GM21723 (cell line): Measurements from ENCODE around the gene HIVEP3.
A peak's percentile ranks its signal among the peaks of the same experiment; 100 is the strongest.

ENCODE experiments used
- ATAC-seq: cut with Tn5 transposase; IDR thresholded peaks from one replicate; pipeline ENCODE4 v1.9.1; 2021; ENCODE audit warnings: mild to moderate bottlenecking, moderate library complexity; ENCODE audit not compliant: unreplicated experiment

HIVEP3 gene

DNA sequence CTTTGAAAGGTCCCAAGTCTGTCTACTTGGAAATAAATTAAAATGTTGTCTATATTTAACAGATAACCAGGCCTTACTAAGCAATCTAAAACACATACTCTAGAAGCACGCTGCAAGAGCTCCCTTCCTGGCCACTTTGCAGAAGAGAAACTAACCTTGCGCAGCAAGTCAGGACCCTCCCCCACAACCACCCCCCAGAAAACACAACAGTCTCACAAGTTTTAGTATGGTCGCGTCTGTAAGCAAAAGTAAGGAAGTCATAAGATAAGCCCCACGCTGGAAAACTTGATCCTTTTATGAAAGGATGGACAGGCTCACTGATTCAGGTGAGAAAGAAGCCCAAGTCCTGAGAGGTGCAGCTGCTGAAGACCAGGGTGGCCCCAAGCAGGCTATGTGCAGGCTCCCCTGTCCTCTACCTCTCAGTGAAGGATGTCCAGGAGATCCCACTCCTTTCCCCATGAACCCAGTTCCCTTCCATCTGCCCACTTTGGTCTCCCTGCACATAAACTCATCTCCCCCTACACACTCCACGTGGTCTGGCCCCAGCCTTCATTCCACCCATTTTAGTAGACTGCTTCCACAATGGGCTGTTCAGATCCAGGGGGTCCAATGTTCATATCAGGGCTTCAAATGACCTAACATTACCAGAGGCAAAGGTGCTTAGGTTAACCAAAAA is 23.8 kb downstream of the HIVEP3 start:
- no peak for ATAC-seq

DNA sequence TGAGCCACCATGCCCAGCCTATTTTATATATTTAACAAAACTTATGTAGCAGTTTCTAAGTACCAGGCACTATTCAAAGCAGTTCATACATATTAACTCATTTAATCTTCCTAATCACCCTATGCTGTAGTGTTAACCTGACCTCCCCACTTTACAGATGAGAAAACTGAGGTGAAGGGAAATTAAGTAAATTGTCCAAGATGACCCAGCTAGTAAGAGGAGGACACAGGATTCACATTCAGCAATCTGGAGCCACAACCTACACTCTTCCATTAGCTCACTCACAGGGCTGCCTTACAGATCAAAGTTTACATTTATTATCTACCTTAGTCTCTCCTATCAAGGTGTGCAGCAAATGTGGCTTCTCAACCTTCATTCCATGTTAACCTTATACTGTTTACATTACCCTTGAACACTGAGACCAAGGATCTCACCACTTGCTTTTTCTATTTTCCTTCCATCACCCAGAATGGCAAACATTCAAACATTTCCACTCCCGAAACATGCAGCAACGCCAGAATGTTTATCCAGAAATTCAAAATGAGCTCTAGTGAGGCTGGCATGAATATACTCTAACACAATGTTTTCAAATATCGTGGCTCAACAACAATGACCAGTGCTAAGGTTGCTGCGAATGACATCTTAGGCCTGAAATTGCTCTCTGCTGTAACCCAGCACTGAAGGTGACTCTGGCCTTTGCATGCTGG is 24.5 kb downstream of the HIVEP3 start:
- no peak for ATAC-seq

DNA sequence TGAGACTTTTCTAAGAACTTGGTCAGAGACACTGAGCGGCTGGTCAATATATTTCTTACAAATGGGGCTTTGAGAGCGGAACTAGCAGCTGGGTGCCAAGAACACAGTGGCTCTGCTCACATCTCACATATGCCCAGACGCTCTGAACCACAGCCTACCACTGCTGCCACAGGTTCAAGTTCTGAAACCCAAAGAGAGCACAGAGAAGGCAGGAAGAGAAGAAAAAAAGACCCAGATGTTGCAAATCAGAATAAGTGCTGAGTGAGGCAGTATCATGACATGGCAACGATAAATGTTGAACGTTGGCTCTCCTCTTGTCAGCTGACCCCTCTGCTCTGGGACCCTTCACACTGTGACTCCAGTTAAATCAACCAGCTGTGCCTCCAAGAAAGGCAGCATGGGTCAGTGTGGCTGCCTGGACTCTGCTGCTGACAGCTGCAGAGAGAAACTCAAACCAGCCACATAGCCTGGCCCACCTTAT is 26.4 kb downstream of the HIVEP3 start:
- ATAC-seq: no peak

DNA sequence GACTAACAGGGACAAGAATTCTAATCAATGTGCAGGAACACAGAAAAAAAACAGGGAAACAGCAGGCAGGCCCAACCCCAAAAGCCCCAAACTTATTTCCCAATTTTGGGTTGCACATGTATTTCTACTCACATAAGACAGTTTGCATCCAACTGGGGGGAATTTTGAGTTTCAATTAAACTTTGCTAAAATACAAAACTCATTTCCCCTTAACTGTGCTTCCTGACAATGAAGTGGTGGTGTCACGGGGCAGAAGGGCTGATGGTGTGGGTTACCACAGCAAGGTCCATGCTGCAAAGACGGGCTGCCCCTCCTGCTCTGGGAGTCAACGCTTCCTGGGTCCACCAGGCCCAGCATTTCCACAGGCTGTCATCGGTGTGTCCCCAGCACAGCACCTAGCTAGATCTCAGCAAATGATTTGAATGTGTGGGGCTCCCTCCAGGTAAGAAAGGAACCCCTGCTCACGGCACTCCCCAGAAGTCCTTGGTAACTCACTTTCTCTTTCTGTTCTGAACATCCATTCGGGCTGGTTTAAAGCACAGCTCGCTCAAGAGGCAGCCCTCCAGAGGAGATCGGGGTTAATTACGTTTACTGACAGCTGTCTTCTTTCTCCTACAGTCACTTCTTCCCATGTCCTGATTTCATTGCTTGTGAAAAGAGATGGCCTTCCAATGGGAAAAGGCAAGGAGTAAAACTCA is 27.4 kb downstream of the HIVEP3 start:
- ATAC-seq: peak; percentile 81

DNA sequence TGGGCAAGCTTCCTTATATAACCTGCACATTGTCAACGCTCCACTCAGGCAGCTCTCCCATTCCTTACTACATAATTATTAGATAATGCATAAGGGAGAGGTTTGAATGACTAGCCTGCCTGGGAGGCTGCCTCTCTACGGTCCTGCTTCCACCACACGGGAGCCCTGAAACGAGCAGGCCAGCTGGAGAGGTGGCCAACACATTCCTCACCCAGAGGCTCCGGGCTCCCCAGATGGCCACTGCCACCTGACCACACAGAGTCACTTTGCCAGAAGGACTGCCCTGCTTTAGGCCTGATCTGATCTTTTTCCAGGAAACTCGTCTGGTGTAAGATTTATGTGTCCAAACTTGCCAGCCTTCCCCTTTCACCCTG is 27.9 kb downstream of the HIVEP3 start:
- ATAC-seq: no peak

DNA sequence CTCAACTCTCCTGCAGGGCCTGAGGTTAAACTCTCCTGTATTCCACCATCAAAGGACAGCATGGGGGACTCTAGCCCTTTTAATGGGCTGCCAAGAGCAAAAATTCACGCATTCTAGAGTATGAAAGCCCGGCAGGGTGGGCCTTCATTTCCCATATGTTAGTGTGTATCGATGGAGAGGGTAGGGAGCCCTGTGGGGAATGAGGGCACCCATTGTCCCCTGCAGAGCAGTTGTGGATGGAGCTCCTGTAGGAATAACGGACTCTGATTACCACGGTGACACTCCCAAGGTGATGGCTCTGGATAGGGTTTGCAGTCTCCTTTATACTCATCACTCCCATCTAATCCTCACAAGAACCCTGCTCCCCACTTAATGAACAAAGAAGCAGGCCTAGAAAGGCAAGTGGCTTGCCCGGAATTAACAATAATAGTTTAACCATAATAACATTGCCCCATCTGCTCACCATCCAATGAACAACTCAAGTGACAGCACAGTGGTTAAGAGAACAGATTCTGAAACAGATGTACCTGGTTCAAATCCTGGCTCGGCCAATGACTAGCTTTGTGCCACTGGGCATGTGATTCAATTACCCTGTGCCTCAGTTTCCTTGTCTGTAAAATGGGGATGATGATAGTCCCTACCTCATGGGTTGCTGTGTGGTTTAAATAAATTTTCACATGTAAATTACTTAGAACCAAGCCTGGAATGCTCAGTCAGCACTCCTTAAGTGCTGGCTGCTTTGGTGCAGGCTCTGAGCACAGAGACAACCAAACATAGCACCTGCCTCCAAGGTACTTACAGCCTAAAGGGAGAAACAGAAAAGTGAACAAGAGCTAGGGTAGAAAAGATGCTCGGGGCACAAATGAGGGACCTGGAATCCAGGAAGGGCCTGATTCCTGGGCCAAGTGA is 29.0 kb downstream of the HIVEP3 start:
- ATAC-seq: no peak

DNA sequence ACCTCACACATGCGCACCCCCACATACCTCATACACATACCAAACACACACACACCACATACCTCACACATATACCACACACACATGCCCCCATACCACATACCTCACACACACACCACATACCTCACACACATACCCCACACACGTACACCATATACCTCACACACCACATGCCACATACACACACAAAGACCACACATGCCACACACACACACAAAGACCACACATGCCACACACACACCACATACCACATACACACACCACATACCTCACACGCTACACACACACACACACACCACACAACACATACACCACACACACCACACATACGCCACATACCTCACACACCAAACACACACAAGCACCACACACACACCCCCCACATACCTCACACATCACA is 30.0 kb downstream of the HIVEP3 start:
- no peak for ATAC-seq

DNA sequence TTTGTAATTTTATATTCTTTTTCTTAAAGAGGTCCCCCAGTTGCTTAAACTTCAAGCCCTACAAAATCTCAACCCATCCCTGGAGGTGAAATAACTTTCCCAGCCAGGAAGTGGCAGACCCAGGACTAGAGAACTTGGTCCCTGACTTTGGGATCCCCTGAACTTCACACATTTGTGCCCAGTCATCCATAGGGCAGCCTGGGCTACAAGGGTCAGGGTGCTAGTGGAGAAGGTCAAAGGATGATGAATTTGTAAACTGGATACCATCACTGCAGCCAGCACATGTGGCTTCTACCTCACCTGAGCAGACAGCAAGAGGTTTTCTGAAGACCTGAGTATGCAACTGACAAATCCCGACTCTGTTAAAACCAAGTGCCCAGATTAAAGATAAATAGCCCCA is 31.4 kb downstream of the HIVEP3 start:
- no peak for ATAC-seq

DNA sequence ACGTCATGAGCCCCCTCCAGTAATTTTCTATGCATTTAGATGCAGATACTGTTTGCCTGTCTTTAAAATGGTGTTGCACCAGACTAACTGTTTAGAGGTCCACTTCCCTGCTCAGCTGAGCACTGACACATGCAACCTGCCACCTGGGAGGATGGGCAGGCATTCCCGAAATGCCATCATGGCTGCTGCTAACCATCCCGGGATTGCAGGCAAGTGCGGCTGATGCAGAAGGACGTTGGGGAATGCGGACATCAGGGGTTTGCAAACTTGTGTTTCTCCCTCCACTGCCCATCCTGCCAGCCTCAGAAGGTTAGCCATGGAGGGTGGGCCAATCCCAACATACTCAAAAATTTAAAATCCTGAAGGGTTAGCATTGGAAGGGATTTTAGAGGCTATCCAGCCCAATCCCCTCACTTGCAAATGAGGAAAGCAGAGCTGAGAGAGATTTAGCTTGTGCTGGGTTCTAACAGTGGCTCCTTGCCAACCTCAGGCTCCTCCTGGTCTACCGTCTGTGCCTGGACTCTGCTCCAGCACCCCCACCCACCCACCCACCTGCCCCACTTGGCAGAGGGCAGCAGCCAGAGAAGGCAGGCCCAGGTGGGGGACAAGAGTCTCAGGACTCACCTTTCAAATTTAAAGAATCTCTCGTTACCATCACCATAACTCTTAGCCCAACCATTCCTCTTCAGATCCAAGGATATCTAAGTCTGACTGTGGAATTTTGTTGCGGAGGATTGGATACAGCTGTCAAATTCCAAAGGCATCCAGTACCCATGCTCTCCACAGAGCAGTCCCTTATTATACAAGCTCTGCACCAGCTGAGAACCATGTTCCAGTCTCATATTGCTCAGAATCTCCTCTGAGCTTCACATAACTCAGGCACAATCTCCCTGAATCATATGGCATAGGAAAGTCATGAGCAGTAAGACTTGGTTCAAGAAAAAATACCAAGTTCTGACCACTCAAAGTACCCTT is 34.2 kb downstream of the HIVEP3 start:
- no peak for ATAC-seq

DNA sequence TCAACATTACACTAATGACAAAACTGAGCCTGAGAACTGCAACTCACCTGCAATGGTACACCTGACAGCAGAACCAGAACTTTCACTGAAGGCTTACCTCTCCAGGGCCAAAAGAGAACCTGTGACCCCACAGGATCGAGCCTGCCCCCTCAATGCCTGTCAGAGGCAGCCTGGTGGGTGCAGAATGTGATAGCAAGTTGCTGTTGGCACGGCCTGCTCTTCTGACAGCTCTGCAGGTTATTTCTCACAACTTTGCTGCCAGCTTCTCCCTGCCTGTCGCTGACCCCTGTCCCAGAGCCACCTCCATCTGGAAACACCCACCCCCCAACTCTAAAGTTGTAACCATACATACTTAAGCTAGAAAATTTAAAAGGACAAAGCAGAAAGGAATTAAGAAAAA is 35.2 kb downstream of the HIVEP3 start:
- ATAC-seq: no peak

DNA sequence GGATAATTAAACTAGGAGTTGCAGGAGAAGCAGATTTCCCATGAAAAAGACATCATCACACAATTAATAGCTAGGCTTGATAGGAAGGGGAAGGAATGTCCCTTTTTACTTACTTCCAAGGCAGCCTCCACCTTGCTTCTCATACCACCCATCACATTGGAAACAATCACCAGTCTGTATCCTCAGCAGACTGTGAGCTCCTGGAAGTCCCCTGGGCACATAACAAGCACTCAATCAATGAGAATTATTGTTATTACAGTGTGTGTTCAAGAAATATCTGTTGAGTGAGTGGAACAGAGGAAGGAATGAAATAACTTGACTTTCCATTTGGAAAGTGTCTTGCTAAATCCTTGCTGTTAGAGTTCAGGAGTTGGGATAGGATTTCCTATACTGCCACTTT is 36.2 kb downstream of the HIVEP3 start:
- no peak for ATAC-seq

DNA sequence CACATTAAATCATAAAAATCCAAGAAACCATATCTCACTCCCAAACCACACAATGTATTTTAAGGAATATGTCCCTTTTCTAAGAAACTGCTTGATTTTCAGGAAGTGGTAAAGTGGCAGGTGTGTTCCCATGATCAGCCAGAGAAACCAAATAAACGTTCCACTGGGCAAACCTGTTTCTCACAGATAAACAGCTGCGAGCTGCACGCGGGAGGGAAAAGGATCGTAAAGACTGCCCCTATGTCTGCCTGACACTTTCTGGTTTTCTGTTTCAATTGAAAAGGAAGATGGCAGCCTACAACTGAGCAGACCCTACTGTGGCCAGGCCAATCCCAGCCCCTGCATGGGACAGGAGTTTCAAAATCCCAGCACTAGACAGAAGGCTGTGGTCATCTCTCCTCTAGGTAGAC is 36.6 kb downstream of the HIVEP3 start:
- ATAC-seq: no peak

DNA sequence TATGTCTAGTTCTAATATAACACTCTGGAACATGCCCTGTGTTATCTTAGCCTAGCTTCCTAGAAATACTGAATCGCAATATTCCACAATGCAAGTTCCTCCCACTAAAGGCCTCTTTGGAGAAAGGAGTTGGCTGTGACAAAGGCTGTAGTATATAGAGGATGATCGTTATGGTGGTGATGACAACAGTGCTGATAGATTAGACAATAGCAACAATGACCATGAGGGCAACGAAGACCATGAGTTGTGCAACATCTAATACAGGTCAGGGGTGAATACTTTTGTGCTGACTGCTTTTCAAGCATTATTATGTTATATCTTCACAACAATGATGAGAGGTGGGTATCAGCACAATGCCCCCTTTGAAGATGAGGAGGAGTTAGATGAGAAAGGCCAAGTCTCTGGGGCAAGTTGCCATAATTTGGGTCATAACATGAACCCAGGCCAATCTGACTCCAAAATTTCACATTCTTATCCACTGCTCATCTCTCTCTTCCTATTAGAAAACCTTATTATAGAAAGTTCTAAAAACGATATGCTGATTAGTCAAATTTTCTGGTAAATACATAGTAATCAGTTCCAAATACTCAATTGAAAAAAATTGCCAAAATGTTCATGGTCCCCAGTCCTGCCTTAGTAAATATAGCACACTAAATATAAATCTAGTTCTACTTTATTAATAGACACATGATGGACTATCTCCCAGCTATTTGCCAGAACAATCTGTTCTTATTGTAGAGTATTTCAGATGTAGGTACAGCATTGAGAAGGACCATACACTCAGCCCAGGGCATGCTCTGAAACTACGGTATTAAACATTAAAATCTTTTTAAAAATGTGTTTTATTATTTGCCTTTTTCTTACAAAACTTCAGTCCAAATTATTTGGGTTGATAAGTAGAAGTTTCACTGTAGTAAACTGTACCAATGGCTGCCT is 37.5 kb downstream of the HIVEP3 start:
- ATAC-seq: no peak

DNA sequence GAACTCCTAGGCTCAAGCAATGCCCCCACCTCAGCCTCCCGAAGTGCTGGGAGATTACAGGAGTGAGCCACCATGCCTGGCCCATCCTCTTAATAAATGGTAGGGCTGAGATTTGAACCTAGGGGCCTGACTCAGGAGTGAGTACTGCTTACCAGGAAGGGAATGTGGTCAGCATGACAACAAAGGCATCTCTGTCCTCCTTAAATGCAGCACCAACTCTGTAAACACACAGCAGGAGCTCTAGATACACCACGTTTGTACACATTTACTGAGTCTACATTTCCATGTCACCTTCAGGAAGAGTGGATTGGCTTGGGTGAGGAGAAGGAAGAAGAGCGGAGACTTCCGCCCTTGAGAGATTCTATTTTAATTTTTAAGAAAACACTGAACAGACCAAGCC is 38.5 kb downstream of the HIVEP3 start:
- ATAC-seq: no peak

DNA sequence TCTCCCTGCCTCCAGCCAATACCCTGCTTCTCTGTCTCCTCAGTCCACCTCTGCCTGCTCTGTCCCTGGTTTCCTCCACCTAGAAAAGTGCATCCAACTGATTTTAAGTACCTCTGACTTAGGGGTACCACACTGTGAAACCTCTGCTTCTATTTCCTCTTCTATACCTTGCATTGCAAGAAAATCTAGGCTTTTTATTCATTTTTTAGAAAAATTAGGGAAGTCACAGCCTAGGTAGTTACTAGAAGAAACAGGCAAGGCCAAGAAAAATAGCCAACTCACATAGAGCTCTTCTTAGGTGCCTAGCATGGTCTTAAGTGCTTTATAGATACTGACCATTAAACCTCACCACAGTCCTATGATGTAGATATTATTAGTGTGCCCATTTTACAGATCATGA is 39.1 kb downstream of the HIVEP3 start:
- no peak for ATAC-seq

DNA sequence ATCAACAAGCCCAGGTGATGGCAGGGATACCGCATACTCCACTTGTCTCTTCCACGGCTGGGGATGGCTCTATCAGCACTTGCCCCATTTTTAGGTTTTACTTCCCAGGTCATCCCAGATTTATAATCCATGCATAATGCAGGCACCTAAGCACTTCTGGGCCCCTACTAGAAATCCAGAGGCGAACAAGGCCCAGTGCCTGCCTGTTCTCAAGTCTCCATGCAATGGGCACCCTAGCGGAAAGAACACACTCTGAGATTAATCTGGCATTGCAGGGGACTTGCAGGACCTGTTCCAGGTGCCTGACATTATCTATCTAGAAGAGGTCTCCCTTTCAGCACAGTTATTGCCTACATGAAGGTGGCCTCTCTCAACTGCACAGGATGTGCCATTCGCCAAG is 39.8 kb downstream of the HIVEP3 start:
- ATAC-seq: no peak

DNA sequence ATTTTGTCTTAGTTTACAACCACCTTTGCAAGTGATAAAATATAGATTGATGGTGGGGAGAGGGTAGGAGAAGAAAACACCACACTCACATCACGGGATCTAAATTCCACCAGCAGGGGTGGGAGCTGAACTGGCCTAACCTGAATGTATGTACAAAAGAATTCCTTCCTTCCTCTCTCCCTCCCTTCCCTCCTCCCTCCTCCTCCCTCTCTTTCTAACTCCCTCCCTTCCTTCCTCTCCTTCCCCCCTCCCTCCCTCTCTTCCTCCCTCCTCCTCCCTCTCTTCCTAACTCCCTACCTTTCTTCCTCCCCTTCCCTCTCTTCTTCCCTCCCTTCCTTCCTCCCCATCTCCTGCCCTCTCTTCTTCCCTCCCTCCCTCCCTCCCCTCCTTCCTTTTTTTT is 40.2 kb downstream of the HIVEP3 start:
- ATAC-seq: no peak

DNA sequence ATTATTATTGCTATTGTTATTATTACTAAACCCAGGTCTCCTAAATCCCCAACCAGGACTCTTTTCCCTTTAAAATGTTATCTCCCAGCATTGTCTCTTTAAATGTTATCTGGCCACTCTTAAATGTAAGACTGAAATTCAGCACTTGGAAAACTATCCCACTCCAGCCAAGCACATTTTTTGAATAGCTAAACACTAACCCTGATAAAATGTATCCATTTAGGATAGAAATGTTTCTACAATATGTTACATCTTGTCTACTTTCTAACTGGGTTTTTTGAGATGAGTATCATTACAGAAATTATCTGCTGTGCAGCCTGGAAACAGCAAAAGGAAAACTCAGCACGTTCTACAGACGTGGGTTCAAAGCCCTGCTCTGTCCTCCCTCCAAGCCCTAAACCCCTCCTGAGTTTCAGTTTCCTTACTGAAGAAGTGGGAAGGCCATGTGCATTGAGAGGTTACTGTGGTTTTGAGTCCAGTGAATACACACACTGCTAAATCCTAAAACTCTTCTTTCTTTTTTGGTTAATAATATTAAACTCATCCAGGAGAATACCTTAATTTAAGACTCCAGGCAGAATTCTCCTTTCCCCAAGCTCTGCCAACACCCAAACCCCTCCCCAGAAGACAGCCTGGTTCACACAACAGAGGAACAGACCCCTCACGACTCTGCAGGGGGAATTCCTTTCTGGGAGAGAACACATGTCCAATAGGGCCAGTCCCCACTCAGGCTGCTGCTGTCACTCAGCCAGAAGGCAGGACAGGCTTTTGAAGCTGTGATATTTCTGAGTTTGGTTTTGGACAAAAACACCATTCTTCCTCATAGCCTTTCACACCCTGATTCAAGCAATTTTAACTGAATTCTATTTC is 41.9 kb downstream of the HIVEP3 start:
- no peak for ATAC-seq
